Bronchial epithelial cell (primary cell): Measurements from ENCODE around the gene SGCD. TPM values are rescaled to one million over a fixed set of nuclear protein-coding genes. Genes with fewer than 3 reads are reported as not detected.

Experiments used
- DNase-seq: peaks from one replicate; pipeline ENCODE4 v3.0.0-alpha.2; 2010; ENCODE audit warnings: low read depth
- FAIRE-seq: peaks from 2 replicates; lab custom pipeline; 2011; peaks lifted over from hg19 to GRCh38; lab: Jason Lieb, UNC
- H3K27me3 ChIP-seq: 2 replicates; pipeline ENCODE4 v1.5.1; 2011; ENCODE audit warnings: low read length; ENCODE audit not compliant: control insufficient read depth, insufficient read depth
- H3K36me3 ChIP-seq: 2 replicates; pipeline ENCODE4 v1.5.1; 2011; ENCODE audit warnings: low read length; ENCODE audit not compliant: control insufficient read depth, insufficient read depth
- H3K4me3 ChIP-seq: 2 replicates; pipeline ENCODE4 v1.5.1; 2011; ENCODE audit warnings: mild to moderate bottlenecking, low read depth, low read length, control low read depth
- CTCF ChIP-seq: IDR thresholded peaks from 2 replicates; pipeline ENCODE4 v1.5.1; 2011; ENCODE audit warnings: mild to moderate bottlenecking, moderate library complexity, low read length, control low read depth, inconsistent platforms; ENCODE audit not compliant: insufficient read depth, severe bottlenecking
- total RNA-seq: library from RNA; depleted of rRNA; stranded (reverse); fragments of >200 nt; gene quantifications from 2 replicates; pipeline ENCODE4 v1.2.1, GENCODE V29; 2014

Gene SGCD
- total RNA-seq, 1 donor from 2014 or later = under 0.01 TPM

GRCh38 chr5:156758011-156758791 lies 431.2 kb downstream of the SGCD start:
- Histone ChIP-seq H3K36me3 (no peaks in the 10 kb centered on the region), H3K27me3 (no peaks in the 10 kb centered on the region), H3K4me3 (no peak overlapping the region)
- DNase-seq (no peak), FAIRE-seq (no peak)
- TF ChIP-seq CTCF = no peak

GRCh38 chr5:156759156-156759555 lies 432.2 kb downstream of the SGCD start:
- no peak for FAIRE-seq
- H3K27me3 ChIP-seq = no peaks in the 10 kb centered on the region

GRCh38 chr5:156762771-156763170 lies 435.8 kb downstream of the SGCD start:
- no peak for FAIRE-seq
- H3K4me3 ChIP-seq = no peak overlapping the region
- TF ChIP-seq CTCF = no peak
- H3K36me3 ChIP-seq = no peaks in the 10 kb centered on the region
- H3K27me3 ChIP-seq = no peaks in the 10 kb centered on the region
- DNase-seq = no peak

More at GRCh38 chr5:156759156-156759555, 432.2 kb downstream of the SGCD start:
- no peak for TF ChIP-seq CTCF
- no peak for DNase-seq
- no peak overlapping the region for H3K4me3 ChIP-seq
- H3K36me3 ChIP-seq = no peaks in the 10 kb centered on the region

GRCh38 chr5:156764176-156764971 lies 437.4 kb downstream of the SGCD start:
- no peak for DNase-seq
- H3K4me3 ChIP-seq = no peak overlapping the region
- TF ChIP-seq CTCF = no peak
- no peaks in the 10 kb centered on the region for H3K27me3 ChIP-seq
- no peak for FAIRE-seq
- no peaks in the 10 kb centered on the region for H3K36me3 ChIP-seq

- no peak overlapping the region for H3K4me3 ChIP-seq
- no peak for DNase-seq
- no peaks in the 10 kb centered on the region for H3K36me3 ChIP-seq
- TF ChIP-seq CTCF = no peak
- no peak for FAIRE-seq
- H3K27me3 ChIP-seq = no peaks in the 10 kb centered on the region
These were observed 447.3 kb downstream of the SGCD start for GRCh38 chr5:156774273-156774672.
